Fibroblast of peridontal ligament (primary cell): ENCODE results near the gene TEKTIP1.

Experiments
- DNase-seq: peaks from one replicate; pipeline ENCODE4 v3.0.0-alpha.2; 2010; ENCODE audit errors: extremely low read depth

TEKTIP1 gene

DNA sequence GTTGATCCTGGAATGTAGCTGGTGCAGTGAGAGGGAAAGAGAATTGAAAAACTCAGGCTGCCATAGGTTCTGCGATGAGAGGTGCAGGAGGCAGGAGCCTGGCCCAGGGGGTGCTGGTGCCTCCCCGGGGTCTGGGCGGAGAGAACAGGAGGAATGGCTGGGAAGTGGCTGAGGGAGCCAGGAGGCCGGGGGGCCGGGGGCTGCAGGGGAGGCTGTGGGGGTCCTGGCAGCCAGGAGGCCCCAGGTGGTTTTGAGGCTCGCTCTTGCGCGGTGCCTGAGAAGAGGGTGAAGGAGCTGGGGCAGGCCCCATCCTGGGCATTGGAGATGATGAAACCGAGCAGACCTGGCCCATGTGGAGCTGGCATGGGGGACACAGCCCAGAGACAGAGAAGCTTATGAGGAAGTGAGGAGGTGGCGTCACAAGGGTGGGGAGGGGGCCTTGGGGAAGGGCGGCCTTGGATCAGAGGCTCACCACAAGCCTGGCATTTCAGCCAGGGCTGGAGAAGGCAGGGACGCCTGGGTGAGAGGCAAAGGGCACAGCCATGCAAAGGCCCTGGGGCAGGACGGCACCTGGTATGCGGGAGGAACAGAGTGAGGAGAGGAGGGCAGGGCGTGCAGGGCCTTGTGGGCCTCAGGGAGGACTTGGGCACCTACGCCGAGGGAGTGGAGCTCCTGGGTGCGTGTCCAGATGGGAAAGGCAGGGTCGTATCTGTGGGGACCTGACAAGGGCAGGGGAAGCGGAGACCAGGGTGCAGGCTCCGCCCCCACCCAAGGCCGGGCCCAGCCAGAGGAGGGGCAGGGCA is 1.3 kb upstream of the TEKTIP1 start:
- no peak for DNase-seq

- DNase-seq = no peak
Observed at GRCh38 chr19:3538258-3538929, 580 bp upstream of the TEKTIP1 start.

- no peak for DNase-seq
Observed at GRCh38 chr19:3539756-3540118, 763 bp downstream of the TEKTIP1 start.

- no peak for DNase-seq
Observed at GRCh38 chr19:3543150-3544057, 4.4 kb downstream of the TEKTIP1 start.

- DNase-seq = no peak
Observed at GRCh38 chr19:3544058-3544376, 5.0 kb downstream of the TEKTIP1 start.

GRCh38 chr19:3544742-3545668 is 6.0 kb downstream of the TEKTIP1 start:
- peak; percentile 37 for DNase-seq

GRCh38 chr19:3545669-3546034 is 6.7 kb downstream of the TEKTIP1 start:
- DNase-seq = no peak

GRCh38 chr19:3546119-3546518 is 7.1 kb downstream of the TEKTIP1 start:
- no peak for DNase-seq

DNA sequence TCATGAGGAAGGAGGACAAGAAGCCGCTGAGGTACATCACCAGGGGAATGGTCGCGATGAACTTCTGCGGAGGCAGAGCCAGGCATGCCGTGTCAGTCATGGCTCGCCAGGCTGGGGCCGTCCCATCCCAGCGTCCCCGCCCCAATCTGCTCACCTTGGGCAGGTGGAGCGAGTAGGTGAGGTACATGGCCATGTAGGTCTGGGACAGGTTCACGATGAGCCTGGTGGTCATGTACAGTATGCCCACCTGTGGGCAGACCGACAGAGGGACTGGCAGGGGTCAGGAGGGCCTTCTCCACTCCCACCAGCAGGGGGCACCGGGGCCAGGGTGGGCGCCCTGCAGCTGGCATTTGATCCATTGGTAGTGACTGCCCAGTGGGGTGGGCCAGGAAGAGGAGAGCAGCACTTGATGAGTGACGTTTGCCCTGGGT is 8.3 kb downstream of the TEKTIP1 start:
- no peak for DNase-seq

GRCh38 chr19:3547767-3548282 is 8.9 kb downstream of the TEKTIP1 start:
- DNase-seq = no peak

DNA sequence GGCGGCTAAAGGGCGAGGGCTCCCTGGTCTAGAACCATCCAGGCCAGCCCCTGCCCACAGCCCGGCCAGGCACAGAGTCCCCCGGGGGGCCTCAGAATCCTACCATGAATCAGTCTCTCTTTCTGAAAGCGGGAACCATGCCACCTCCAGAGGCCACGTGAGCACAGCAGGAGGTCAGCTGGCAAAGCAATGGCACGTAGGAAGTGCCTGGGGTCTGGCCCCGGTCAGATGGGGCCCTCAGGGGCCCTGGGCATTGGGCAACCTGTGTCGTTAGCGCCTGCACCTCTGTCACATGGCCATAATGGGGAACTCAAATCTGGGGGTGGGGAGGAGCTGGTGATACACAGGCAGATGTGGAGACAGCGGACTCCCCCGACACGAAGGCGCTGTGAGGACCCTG is 9.6 kb downstream of the TEKTIP1 start:
- DNase-seq = no peak

DNA sequence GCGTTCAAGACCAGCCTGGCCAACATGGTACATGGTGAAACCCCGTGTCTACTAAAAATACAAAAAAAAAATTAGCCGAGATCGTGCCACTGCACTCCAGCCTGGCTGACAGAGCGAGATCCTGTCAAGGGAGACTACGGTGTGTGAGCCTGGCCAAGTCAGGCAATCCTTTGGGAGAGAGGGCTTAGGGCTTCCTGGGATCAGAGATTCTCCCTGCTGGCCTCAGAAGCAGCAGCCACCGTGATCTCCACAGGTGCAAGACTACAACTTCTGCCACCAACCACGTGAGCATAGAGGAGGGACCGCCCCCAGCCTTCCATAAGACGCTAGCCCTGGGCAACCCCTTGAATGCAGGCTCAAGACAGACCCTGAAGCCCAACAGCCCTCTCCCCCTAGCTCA is 10.8 kb downstream of the TEKTIP1 start:
- DNase-seq = no peak

DNA sequence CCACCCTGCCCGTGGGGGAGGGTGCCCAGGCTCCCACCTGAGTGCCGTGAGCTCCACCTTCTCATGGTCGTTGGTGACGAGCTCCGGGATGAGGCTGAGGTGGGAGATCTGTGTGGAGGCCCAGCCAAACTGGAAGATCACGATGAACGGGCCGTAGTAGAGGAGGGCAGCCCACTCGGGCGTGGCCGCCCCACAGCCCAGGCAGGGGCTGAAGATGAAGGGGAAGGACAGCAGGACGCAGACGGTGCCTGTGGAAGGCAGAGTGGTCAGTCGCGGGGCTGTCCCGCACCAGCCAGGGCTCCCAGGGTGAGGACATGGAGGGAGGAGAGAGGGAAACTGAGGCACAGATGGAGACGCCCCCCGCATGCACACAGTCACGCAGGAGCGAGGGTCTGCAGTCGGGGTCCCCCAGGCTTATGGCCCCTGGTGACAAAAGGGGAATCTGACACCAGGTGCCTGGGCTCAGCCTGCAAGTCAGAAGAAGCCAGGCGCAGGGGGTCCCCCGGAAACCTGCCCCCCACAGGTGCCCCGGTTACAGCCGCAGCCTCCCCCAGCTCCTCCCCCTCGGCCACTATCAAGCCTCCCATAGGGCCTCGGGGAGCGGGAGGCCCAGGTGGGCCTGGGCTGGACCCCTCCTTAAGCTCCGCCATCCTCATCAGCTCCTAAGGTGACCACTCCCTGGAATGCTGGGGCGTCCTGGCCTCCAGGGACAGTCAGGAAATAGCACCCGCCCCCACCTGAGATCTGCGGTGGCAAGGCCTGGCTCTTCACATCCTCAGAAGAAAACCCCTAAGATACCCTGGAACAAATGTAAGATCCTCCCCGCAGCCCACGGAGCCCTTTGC is 12.2 kb downstream of the TEKTIP1 start:
- no peak for DNase-seq

GRCh38 chr19:3551792-3552095 is 12.8 kb downstream of the TEKTIP1 start:
- no peak for DNase-seq

- no peak for DNase-seq
Observed at GRCh38 chr19:3554254-3555083, 15.5 kb downstream of the TEKTIP1 start.

GRCh38 chr19:3555653-3556422 is 16.9 kb downstream of the TEKTIP1 start:
- no peak for DNase-seq

- no peak for DNase-seq
Observed at GRCh38 chr19:3556423-3556977, 17.5 kb downstream of the TEKTIP1 start.

GRCh38 chr19:3556978-3557460 is 18.0 kb downstream of the TEKTIP1 start:
- no peak for DNase-seq
